AG10803 (cell line): ENCODE data around the gene CHST13.
"Not testable (repeated sequence)": the region's sequence is repeated elsewhere in the genome, so short reads cannot be mapped to it uniquely, and the experiment has no call there.

Experiments
- DNase-seq: peaks from one replicate; pipeline ENCODE4 v3.0.0; 2010; ENCODE audit warnings: low read depth
- H3K4me3 ChIP-seq: 2 replicates; pipeline ENCODE4 v1.5.1; 2011; ENCODE audit warnings: mild to moderate bottlenecking, low read length, control low read depth
- CTCF ChIP-seq: conservative IDR thresholded peaks from 2 replicates; pipeline ENCODE4 v1.5.1; 2011; ENCODE audit warnings: mild to moderate bottlenecking, low read length, control low read depth, inconsistent platforms

The CHST13 gene

GRCh38 chr3:126573492-126574117 is 49.6 kb downstream of the CHST13 start:
- H3K4me3 ChIP-seq, result no peak overlapping the region
- DNase-seq, result no peak
- TF ChIP-seq CTCF, result no peak

DNA sequence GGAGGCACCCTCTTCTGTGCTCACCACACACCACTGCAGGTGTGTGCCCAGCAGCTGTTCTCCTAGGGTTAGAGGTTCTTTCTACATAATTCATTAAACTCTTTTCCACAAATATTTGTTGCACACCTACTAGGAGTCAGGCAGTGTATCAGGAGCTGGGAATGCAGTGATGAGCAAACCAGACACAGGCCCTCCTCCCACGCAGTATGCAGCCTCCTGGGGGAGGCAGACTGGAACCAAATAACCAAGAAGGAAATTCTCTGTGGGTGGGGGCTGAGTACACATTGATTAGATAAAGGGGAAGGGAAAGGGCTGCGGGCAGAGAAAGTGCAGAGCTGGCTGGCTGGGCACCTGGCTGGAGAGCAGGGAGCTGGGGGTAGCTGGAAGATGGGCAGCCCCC is 53.3 kb downstream of the CHST13 start:
- no peak for DNase-seq
- TF ChIP-seq CTCF, result no peak
- no peak overlapping the region for H3K4me3 ChIP-seq

- DNase-seq, result no peak
- TF ChIP-seq CTCF, result no peak
- no peak overlapping the region for H3K4me3 ChIP-seq
Measured at GRCh38 chr3:126578702-126579101, 54.7 kb downstream of the CHST13 start.

DNA sequence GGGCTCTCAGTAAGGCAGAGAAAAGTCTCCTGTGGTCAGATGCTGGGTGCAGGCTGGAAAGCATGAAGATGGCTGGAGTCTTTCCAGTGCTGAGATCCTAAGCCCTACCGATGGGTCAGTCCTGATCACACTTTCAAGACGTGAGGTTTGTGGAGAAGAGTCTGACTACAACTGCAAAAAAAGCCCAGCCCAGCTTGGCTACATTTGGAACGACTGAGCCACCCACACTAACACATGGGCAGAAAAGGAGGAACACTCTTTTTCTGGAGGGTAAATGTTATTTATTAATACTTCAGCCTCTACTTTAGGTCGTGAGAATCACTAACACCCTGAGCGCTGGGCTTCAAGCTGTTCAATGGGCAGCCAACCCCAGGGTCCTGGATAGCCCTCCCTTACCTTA is 56.8 kb downstream of the CHST13 start:
- no peak for TF ChIP-seq CTCF
- H3K4me3 ChIP-seq, result no peak overlapping the region
- no peak for DNase-seq

- TF ChIP-seq CTCF, result no peak
- no peak overlapping the region for H3K4me3 ChIP-seq
- no peak for DNase-seq
Measured at GRCh38 chr3:126581569-126581968, 57.6 kb downstream of the CHST13 start.

- DNase-seq, result no peak
- no peak overlapping the region for H3K4me3 ChIP-seq
- no peak for TF ChIP-seq CTCF
Measured at GRCh38 chr3:126582311-126582710, 58.4 kb downstream of the CHST13 start.

GRCh38 chr3:126591515-126591914 is 67.6 kb downstream of the CHST13 start:
- not testable (repeated sequence) for H3K4me3 ChIP-seq, DNase-seq
